DND-41 (cell line): Measurements from ENCODE around the gene WNT11.

Experiments used
- EZH2 ChIP-seq: IDR thresholded peaks from 3 replicates; pipeline ENCODE4 v1.6.1; 2012; ENCODE audit warnings: borderline replicate concordance, low read depth, mild to moderate bottlenecking, moderate library complexity, low read length, inconsistent platforms; ENCODE audit not compliant: severe bottlenecking
- TF ChIP-seq, protein P1 (sequence below): IDR thresholded peaks from 2 replicates; pipeline ENCODE4 v1.5.1; 2012; ENCODE audit warnings: borderline replicate concordance, low read length, moderate library complexity, mild to moderate bottlenecking; ENCODE audit not compliant: poor library complexity, severe bottlenecking; ENCODE audit errors: extremely low read depth

DNA sequence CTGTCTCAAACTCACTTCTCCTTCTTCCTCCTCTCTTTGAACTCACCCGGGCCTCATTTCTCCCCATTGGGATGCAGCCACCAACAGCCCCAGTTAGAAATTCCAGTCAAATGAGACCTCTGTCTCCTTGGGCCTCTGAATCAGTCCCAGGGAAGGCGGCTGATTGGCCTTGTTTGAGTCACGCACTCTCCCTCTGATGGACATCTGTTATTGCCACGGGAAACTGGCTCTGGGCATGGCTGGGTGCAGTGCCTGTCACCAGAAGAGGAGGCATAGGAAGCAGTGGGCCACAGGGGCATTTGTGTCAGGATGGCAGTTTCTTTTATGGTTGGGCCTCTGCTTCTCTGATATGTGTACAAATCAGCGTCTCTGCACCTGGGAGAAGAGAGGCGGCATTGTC is 9.6 kb upstream of the WNT11 start:
- TF ChIP-seq, protein P1, sequence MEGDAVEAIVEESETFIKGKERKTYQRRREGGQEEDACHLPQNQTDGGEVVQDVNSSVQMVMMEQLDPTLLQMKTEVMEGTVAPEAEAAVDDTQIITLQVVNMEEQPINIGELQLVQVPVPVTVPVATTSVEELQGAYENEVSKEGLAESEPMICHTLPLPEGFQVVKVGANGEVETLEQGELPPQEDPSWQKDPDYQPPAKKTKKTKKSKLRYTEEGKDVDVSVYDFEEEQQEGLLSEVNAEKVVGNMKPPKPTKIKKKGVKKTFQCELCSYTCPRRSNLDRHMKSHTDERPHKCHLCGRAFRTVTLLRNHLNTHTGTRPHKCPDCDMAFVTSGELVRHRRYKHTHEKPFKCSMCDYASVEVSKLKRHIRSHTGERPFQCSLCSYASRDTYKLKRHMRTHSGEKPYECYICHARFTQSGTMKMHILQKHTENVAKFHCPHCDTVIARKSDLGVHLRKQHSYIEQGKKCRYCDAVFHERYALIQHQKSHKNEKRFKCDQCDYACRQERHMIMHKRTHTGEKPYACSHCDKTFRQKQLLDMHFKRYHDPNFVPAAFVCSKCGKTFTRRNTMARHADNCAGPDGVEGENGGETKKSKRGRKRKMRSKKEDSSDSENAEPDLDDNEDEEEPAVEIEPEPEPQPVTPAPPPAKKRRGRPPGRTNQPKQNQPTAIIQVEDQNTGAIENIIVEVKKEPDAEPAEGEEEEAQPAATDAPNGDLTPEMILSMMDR: no peak
- no peak for TF ChIP-seq EZH2
